Chondrocyte (in vitro differentiated cells): ENCODE results near the gene UBA52. TPM values are rescaled to one million over a fixed set of nuclear protein-coding genes. Genes with fewer than 3 reads are reported as not detected.
"Not testable (repeated sequence)": the region's sequence is repeated elsewhere in the genome, so short reads cannot be mapped to it uniquely, and the experiment has no call there.

Experiments
- DNase-seq: peaks from one replicate; pipeline ENCODE4 v3.0.0; 2021; ENCODE audit warnings: mixed read lengths, low spot score
- H3K27ac Mint-ChIP-seq: one replicate; pipeline ENCODE4 v1.8.0; 2021; ENCODE audit warnings: mild to moderate bottlenecking, moderate library complexity, mixed read lengths; ENCODE audit not compliant: unreplicated experiment
- H3K27me3 Mint-ChIP-seq: 2 replicates; pipeline ENCODE4 v1.8.0; 2021; ENCODE audit warnings: low read depth, mixed read lengths
- H3K36me3 Mint-ChIP-seq: 2 replicates; pipeline ENCODE4 v1.8.0; 2021; ENCODE audit warnings: low read depth, mixed read lengths
- H3K4me1 Mint-ChIP-seq: 2 replicates; pipeline ENCODE4 v1.8.0; 2021; ENCODE audit warnings: low read depth, mild to moderate bottlenecking, mixed read lengths
- H3K4me3 Mint-ChIP-seq: one replicate; pipeline ENCODE4 v1.8.0; 2021; ENCODE audit warnings: mild to moderate bottlenecking, moderate library complexity, mixed read lengths; ENCODE audit not compliant: unreplicated experiment
- H3K9me3 Mint-ChIP-seq: 2 replicates; pipeline ENCODE4 v1.8.0; 2021; ENCODE audit warnings: low read depth, mixed read lengths
- CTCF ChIP-seq: fragments of 200-600 bp; sonication (generic); IDR thresholded peaks from 2 replicates; pipeline ENCODE4 v1.5.0; 2021; ENCODE audit warnings: antibody characterized with exemption, mild to moderate bottlenecking, moderate library complexity
- total RNA-seq: library from RNA; stranded (reverse); gene quantifications from 3 replicates; pipeline ENCODE4 v1.2.1, GENCODE V29; 2021

The UBA52 gene
- total RNA-seq, 1 donor from 2014 or later = 749 TPM

GRCh38 chr19:18589380-18590272 is 18.0 kb downstream of the UBA52 start:
- Mint-ChIP-seq H3K36me3 (no peaks in the 10 kb centered on the region), H3K9me3 (no peaks in the 10 kb centered on the region), H3K27me3 (no peaks in the 10 kb centered on the region), H3K27ac (peak overlapping the region; percentile 77), H3K4me3 (peak overlapping the region; percentile 80), H3K4me1 (peaks cover 17% of the 10 kb centered on the region)
- no peak for TF ChIP-seq CTCF
- no peak for DNase-seq

GRCh38 chr19:18590273-18591272 is 18.9 kb downstream of the UBA52 start:
- TF ChIP-seq CTCF = peak; percentile 76
- Mint-ChIP-seq H3K27me3 (no peaks in the 10 kb centered on the region), H3K9me3 (no peaks in the 10 kb centered on the region), H3K27ac (peak overlapping the region; percentile 90), H3K4me3 (peak overlapping the region; percentile 80), H3K4me1 (peaks cover 19% of the 10 kb centered on the region), H3K36me3 (no peaks in the 10 kb centered on the region)
- no peak for DNase-seq

- Mint-ChIP-seq H3K27me3 (no peaks in the 10 kb centered on the region), H3K4me1 (peaks cover 19% of the 10 kb centered on the region), H3K9me3 (no peaks in the 10 kb centered on the region), H3K36me3 (no peaks in the 10 kb centered on the region), H3K27ac (no peak overlapping the region), H3K4me3 (no peak overlapping the region)
- no peak for DNase-seq
- no peak for TF ChIP-seq CTCF
Measured at GRCh38 chr19:18591735-18592385, 20.2 kb downstream of the UBA52 start.

GRCh38 chr19:18592732-18593131 is 21.1 kb downstream of the UBA52 start:
- H3K36me3 Mint-ChIP-seq, H3K9me3 Mint-ChIP-seq, H3K27me3 Mint-ChIP-seq, H3K27ac Mint-ChIP-seq, H3K4me3 Mint-ChIP-seq, DNase-seq: not testable (repeated sequence)
- H3K4me1 Mint-ChIP-seq = peaks cover 19% of the 10 kb centered on the region

GRCh38 chr19:18593367-18594095 is 21.9 kb downstream of the UBA52 start:
- Mint-ChIP-seq H3K4me1 (peaks cover 14% of the 10 kb centered on the region), H3K27me3 (no peaks in the 10 kb centered on the region), H3K27ac (no peak overlapping the region), H3K9me3 (no peaks in the 10 kb centered on the region), H3K4me3 (no peak overlapping the region), H3K36me3 (no peaks in the 10 kb centered on the region)
- no peak for DNase-seq
- TF ChIP-seq CTCF = no peak
